ENCODE measurements around the gene FOXO4.
"Not testable (repeated sequence)": the region's sequence is repeated elsewhere in the genome, so short reads cannot be mapped to it uniquely, and the experiment has no call there.

Gene FOXO4

DNA sequence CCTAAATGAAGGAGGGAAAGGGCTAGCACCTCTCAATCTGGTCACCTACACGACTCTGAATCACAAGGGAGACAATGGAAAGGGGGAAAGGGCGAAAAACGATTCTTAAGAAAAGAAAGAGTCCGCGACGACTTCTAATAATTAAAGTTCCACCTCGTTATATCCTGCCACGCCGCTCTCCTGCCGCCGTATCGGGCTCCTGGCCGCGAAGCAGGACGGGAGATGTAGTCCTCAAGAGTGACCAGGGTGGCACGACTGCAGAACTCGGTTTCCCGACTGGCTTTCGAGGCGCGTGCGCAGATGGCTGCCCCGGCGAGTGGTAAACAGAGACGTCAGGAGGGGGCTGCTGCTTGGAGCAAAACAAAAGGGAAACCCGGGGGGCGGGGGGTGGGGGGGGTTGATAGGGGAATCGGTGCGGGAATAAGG lies at the start of gene FOXO4:
TSS of gene FOXO4 (plus strand) at position 297 of the 426 bp plus-strand sequence. CDS start 678 bp downstream, outside the sequence.
- Histone ChIP-seq H3K9me2 (replicated peaks; ENCODE audit: insufficient read depth, low read length) (no peaks in the 10 kb centered on the region), H4K20me1 (ENCODE audit: insufficient read depth, low read length) (no peaks in the 10 kb centered on the region), H3K79me2 (ENCODE audit: low read length) (no peaks in the 10 kb centered on the region), H3F3A (ENCODE audit: insufficient read depth, low read length) (no peaks in the 10 kb centered on the region), H3K4me3 (ENCODE audit: low read length) (peak within 1 kb of the TSS; percentile 82), H3K27me3 (replicated peaks; ENCODE audit: insufficient read depth, low read length) (no peaks in the 10 kb centered on the region), H2AFZ (ENCODE audit: low read length) (peak within 1 kb of the TSS; percentile 78), H3K9ac (ENCODE audit: low read length) (peak within 1 kb of the TSS; percentile 47; the same call in 1 of the 2 replicates), H3K27ac (ENCODE audit: low read length) (no peak within 1 kb of the TSS), H3K4me2 (ENCODE audit: low read depth, low read length) (peak within 1 kb of the TSS; percentile 89), H3K4me1 (ENCODE audit: low read length) (no peaks in the 10 kb centered on the region), H3K9me3 (replicated peaks; ENCODE audit: insufficient read depth, low read length) (no peaks in the 10 kb centered on the region), H3K36me3 (replicated peaks; ENCODE audit: insufficient read depth, low read length) (no peaks in the 10 kb centered on the region)
- peak; percentile 85 for DNase-seq
- TF ChIP-seq, protein P1, sequence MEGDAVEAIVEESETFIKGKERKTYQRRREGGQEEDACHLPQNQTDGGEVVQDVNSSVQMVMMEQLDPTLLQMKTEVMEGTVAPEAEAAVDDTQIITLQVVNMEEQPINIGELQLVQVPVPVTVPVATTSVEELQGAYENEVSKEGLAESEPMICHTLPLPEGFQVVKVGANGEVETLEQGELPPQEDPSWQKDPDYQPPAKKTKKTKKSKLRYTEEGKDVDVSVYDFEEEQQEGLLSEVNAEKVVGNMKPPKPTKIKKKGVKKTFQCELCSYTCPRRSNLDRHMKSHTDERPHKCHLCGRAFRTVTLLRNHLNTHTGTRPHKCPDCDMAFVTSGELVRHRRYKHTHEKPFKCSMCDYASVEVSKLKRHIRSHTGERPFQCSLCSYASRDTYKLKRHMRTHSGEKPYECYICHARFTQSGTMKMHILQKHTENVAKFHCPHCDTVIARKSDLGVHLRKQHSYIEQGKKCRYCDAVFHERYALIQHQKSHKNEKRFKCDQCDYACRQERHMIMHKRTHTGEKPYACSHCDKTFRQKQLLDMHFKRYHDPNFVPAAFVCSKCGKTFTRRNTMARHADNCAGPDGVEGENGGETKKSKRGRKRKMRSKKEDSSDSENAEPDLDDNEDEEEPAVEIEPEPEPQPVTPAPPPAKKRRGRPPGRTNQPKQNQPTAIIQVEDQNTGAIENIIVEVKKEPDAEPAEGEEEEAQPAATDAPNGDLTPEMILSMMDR (IDR thresholded peaks at IDR 0.05; ENCODE audit: low read length) = no peak
- TF ChIP-seq EZH2 (optimal IDR thresholded peaks at IDR 0.05; ENCODE audit: low read depth, low read length) (no peak), EZH2phosphoT487 (IDR thresholded peaks at IDR 0.05; ENCODE audit: low read length) (no peak)

DNA sequence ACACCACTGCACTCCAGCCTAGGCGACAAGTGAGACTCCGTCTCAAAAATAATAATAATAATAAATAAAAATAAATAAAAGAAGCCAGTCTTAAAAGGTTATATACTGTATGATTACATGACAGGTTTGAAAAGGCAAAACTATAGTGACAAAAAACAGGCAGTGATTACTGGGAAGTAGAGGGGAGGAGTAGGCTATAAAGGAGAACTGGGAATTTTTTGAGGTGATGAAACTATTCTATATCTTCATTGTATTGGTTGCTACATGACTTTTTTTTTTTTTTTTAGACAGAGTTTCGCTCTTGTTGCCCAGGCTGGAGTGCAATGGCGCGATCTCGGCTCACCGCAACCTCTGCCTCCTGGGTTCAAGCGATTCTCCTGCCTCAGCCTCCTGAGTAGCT lies 47.8 kb upstream of the FOXO4 start:
- H3K9me3 ChIP-seq (replicated peaks; ENCODE audit: insufficient read depth, low read length); H3K36me3 ChIP-seq (replicated peaks; ENCODE audit: insufficient read depth, low read length); H3F3A ChIP-seq (ENCODE audit: insufficient read depth, low read length); H3K27ac ChIP-seq (ENCODE audit: low read length); H3K9ac ChIP-seq (ENCODE audit: low read length); H3K27me3 ChIP-seq (replicated peaks; ENCODE audit: insufficient read depth, low read length); H3K9me2 ChIP-seq (replicated peaks; ENCODE audit: insufficient read depth, low read length); H4K20me1 ChIP-seq (ENCODE audit: insufficient read depth, low read length); H3K4me3 ChIP-seq (ENCODE audit: low read length); H3K4me1 ChIP-seq (ENCODE audit: low read length); DNase-seq; H2AFZ ChIP-seq (ENCODE audit: low read length); H3K4me2 ChIP-seq (ENCODE audit: low read depth, low read length): not testable (repeated sequence)
- peaks cover 18% of the 10 kb centered on the region for H3K79me2 ChIP-seq (ENCODE audit: low read length)

DNA sequence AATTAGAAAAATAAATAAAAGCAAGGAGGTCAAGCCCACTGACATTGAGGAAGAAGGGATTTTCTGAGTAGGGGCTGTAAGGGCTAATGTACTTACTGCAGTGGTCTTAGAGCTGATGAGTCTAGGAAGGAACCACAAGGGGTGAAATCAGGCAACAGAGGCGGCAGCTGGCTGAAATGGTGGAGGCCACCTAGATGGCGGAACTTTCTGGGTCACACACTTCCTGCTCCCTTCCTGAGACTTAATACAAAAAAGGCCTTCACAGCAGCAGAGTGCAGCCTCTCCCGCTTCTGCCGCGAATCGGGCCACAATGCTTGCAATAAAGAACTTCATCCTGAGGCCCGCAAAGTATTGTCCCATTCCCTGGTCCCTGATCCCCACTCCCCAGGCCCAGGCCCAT lies 42.9 kb upstream of the FOXO4 start:
- peak overlapping the region; percentile 72 for H3K4me3 ChIP-seq (ENCODE audit: low read length)
- H2AFZ ChIP-seq (ENCODE audit: low read length) = peak overlapping the region; percentile 80
- TF ChIP-seq EZH2 (optimal IDR thresholded peaks at IDR 0.05; ENCODE audit: low read depth, low read length) = no peak
- TF ChIP-seq, protein P1 (IDR thresholded peaks at IDR 0.05; ENCODE audit: low read length) = no peak
- no peak for TF ChIP-seq EZH2phosphoT487 (IDR thresholded peaks at IDR 0.05; ENCODE audit: low read length)
- no peaks in the 10 kb centered on the region for H4K20me1 ChIP-seq (ENCODE audit: insufficient read depth, low read length)
- H3K36me3 ChIP-seq (replicated peaks; ENCODE audit: insufficient read depth, low read length) = no peaks in the 10 kb centered on the region
- peak overlapping the region; percentile 59 for H3K4me2 ChIP-seq (ENCODE audit: low read depth, low read length)
- peaks cover 20% of the 10 kb centered on the region for H3K79me2 ChIP-seq (ENCODE audit: low read length)
- peak overlapping the region; percentile 63 for H3K9ac ChIP-seq (ENCODE audit: low read length)
- 0 out of 2 replicates have a peak, but pooled peaks cover 4% of the 10 kb centered on the region for H3K4me1 ChIP-seq (ENCODE audit: low read length)
- H3F3A ChIP-seq (ENCODE audit: insufficient read depth, low read length) = 0 out of 2 replicates have a peak, but pooled peaks cover 7% of the 10 kb centered on the region
- no peaks in the 10 kb centered on the region for H3K27me3 ChIP-seq (replicated peaks; ENCODE audit: insufficient read depth, low read length)
- no peaks in the 10 kb centered on the region for H3K9me3 ChIP-seq (replicated peaks; ENCODE audit: insufficient read depth, low read length)
- peak; percentile 6 for DNase-seq
- H3K27ac ChIP-seq (ENCODE audit: low read length) = peak overlapping the region; percentile 62; the same call in 1 of the 2 replicates
- no peaks in the 10 kb centered on the region for H3K9me2 ChIP-seq (replicated peaks; ENCODE audit: insufficient read depth, low read length)

GRCh38 chrX:71053217-71053621 lies 42.4 kb upstream of the FOXO4 start:
- Histone ChIP-seq H3K27ac (ENCODE audit: low read length) (peak overlapping the region; percentile 62; the same call in 1 of the 2 replicates), H3K27me3 (replicated peaks; ENCODE audit: insufficient read depth, low read length) (no peaks in the 10 kb centered on the region), H3K79me2 (ENCODE audit: low read length) (peaks cover 20% of the 10 kb centered on the region), H3K9me3 (replicated peaks; ENCODE audit: insufficient read depth, low read length) (no peaks in the 10 kb centered on the region), H3K4me3 (ENCODE audit: low read length) (peak overlapping the region; percentile 72), H3K4me2 (ENCODE audit: low read depth, low read length) (peak overlapping the region; percentile 59), H3K4me1 (ENCODE audit: low read length) (0 out of 2 replicates have a peak, but pooled peaks cover 4% of the 10 kb centered on the region), H3F3A (ENCODE audit: insufficient read depth, low read length) (0 out of 2 replicates have a peak, but pooled peaks cover 7% of the 10 kb centered on the region), H3K36me3 (replicated peaks; ENCODE audit: insufficient read depth, low read length) (no peaks in the 10 kb centered on the region), H2AFZ (ENCODE audit: low read length) (peak overlapping the region; percentile 80), H3K9ac (ENCODE audit: low read length) (peak overlapping the region; percentile 63), H3K9me2 (replicated peaks; ENCODE audit: insufficient read depth, low read length) (no peaks in the 10 kb centered on the region), H4K20me1 (ENCODE audit: insufficient read depth, low read length) (no peaks in the 10 kb centered on the region)
- DNase-seq = peak; percentile 85
- TF ChIP-seq, protein P1 (IDR thresholded peaks at IDR 0.05; ENCODE audit: low read length) = no peak
- TF ChIP-seq EZH2 (optimal IDR thresholded peaks at IDR 0.05; ENCODE audit: low read depth, low read length) (no peak), EZH2phosphoT487 (IDR thresholded peaks at IDR 0.05; ENCODE audit: low read length) (no peak)

Measured in MM.1S (cell line).